Panc1 (cell line): ENCODE results near the gene RDH13. TPM values are rescaled to one million over a fixed set of nuclear protein-coding genes. Genes with fewer than 3 reads are reported as not detected.

Experiments
- ATAC-seq: fragments of 200-7000 bp; cut with Tn5 transposase; 2 replicates; pipeline ENCODE4 v1.9.1; 2020; ENCODE audit warnings: mild to moderate bottlenecking, moderate library complexity
- BruUV-seq: library from RNA; stranded (reverse); fragments of 400-500 nt; replicated peaks from 2 replicates; lab custom pipeline; 2021; lab: Mats Ljungman, UMichigan
- CTCF ChIA-PET: fragments of 300-600 bp; sonication (Branson Sonifier 250); formaldehyde crosslinking; loops from one replicate; lab custom pipeline; 2022; ENCODE audit warnings: antibody characterized with exemption; lab: Charles Lee
- POLR2A ChIA-PET: fragments of 300-600 bp; sonication (Branson Sonifier 250); formaldehyde crosslinking; loops from one replicate; lab custom pipeline; 2022; ENCODE audit warnings: antibody characterized with exemption; lab: Charles Lee
- DNase-seq: peaks from one replicate; pipeline ENCODE4 v3.0.0-alpha.2; 2010; ENCODE audit warnings: low read depth, low spot score
- H3K27ac ChIP-seq: 2 replicates; pipeline ENCODE4 v1.5.1; 2011; ENCODE audit warnings: mild to moderate bottlenecking, low read length, inconsistent platforms
- H3K27me3 ChIP-seq: fragments of 200-500 bp; sonication (Bioruptor generic); 2 replicates; pipeline ENCODE4 v1.6.0; 2014; ENCODE audit warnings: low read length, inconsistent platforms; ENCODE audit not compliant: control insufficient read depth, insufficient read depth
- H3K36me3 ChIP-seq: fragments of 200-500 bp; sonication (Bioruptor generic); 2 replicates; pipeline ENCODE4 v1.5.1; 2014; ENCODE audit warnings: inconsistent platforms, mild to moderate bottlenecking, low read length, moderate library complexity; ENCODE audit not compliant: control insufficient read depth, insufficient read depth
- H3K4me1 ChIP-seq: 2 replicates; pipeline ENCODE4 v1.5.1; 2011; ENCODE audit warnings: inconsistent platforms, mild to moderate bottlenecking, low read length, moderate library complexity; ENCODE audit not compliant: control insufficient read depth, insufficient read depth
- H3K4me3 ChIP-seq, 2 experiments: 2 replicates each; pipeline ENCODE4 v1.5.1; 2011 to 2012; ENCODE audit warnings: low read depth in 2 of 2, low read length in 2 of 2, mild to moderate bottlenecking in 2 of 2, inconsistent platforms in 1 of 2, moderate library complexity in 1 of 2
- H3K9me3 ChIP-seq: fragments of 200-500 bp; sonication (Bioruptor generic); 2 replicates; pipeline ENCODE4 v1.5.1; 2014; ENCODE audit warnings: low read depth, mild to moderate bottlenecking, inconsistent platforms, low read length, moderate library complexity; ENCODE audit not compliant: control insufficient read depth, insufficient read depth
- CTCF ChIP-seq: fragments of 450-650 bp; IDR thresholded peaks from 2 replicates; pipeline ENCODE4 v1.5.1; 2017; ENCODE audit warnings: mild to moderate bottlenecking
- POLR2AphosphoS5 ChIP-seq: IDR thresholded peaks from 2 replicates; pipeline ENCODE4 v1.6.1; 2012; ENCODE audit warnings: mild to moderate bottlenecking, low read depth, low read length, moderate library complexity
- REST ChIP-seq, 2 experiments: IDR thresholded peaks; 2 replicates each; pipeline ENCODE4 v1.6.1; 2011 to 2012; ENCODE audit warnings: low read depth in 2 of 2, control low read depth in 1 of 2, low read length in 1 of 2, mild to moderate bottlenecking in 1 of 2, moderate library complexity in 1 of 2; ENCODE audit not compliant: insufficient read depth in 1 of 2
- SIN3A ChIP-seq: IDR thresholded peaks from 2 replicates; pipeline ENCODE4 v1.6.1; 2012; ENCODE audit warnings: low read depth, mild to moderate bottlenecking, low read length, moderate library complexity, borderline replicate concordance; ENCODE audit not compliant: insufficient read depth
- TCF7L2 ChIP-seq: IDR thresholded peaks from 2 replicates; pipeline ENCODE4 v1.6.1; 2011; ENCODE audit warnings: mild to moderate bottlenecking, low read depth, low read length, inconsistent platforms
- in situ Hi-C: cut with HindIII; loops from 2 replicates; pipeline ENCODE4 v1.10.0; 2016; ENCODE audit warnings: low sequenced_read_pairs, low pct_unique_long_range_greater_than_20kb
- intact Hi-C: fragments of 100-400 bp; cut with micrococcal nuclease; formaldehyde crosslinking; loops from one replicate; pipeline ENCODE4 v1.10.0; 2022; ENCODE audit not compliant: unreplicated experiment
- total RNA-seq: library from RNA; stranded (reverse); gene quantifications from one replicate; pipeline ENCODE4 v1.2.1, GENCODE V29; 2021; ENCODE audit not compliant: unreplicated experiment

RDH13 gene
- total RNA-seq, 1 experiment from 2014 or later: 37.8 TPM

GRCh38 chr19:55078996-55079395 lies 16.0 kb upstream of the RDH13 start:
- TF ChIP-seq SIN3A (no peak), POLR2AphosphoS5 (no peak), TCF7L2 (no peak), CTCF (no peak), REST (IDR thresholded peaks at IDR 0.05; ENCODE audit: insufficient read depth in 1 of 2, low read depth in 2 of 2, low read length in 1 of 2) (no peak)
- CTCF ChIA-PET: no interaction called here
- peaks cover 2% of the 10 kb centered on the region; the same call in 1 of the 2 replicates for H3K4me1 ChIP-seq
- in situ Hi-C loops (no loop called here), intact Hi-C loops (no loop called here)
- no peak overlapping the region for H3K4me3 ChIP-seq
- H3K27ac ChIP-seq: no peak overlapping the region
- no peaks in the 10 kb centered on the region for H3K27me3 ChIP-seq
- no peak for DNase-seq
- H3K9me3 ChIP-seq: no peaks in the 10 kb centered on the region
- H3K36me3 ChIP-seq: no peaks in the 10 kb centered on the region
- POLR2A ChIA-PET: no interaction called here
- ATAC-seq: no peak
- no TSS peak for BruUV-seq

- H3K4me3 ChIP-seq: no peak overlapping the region
- H3K27ac ChIP-seq: no peak overlapping the region
- TF ChIP-seq SIN3A: no peak
- no peak for TF ChIP-seq CTCF
- no peak for TF ChIP-seq TCF7L2
- no peak for TF ChIP-seq REST (IDR thresholded peaks at IDR 0.05; ENCODE audit: insufficient read depth in 1 of 2, low read depth in 2 of 2, low read length in 1 of 2)
- no peak for TF ChIP-seq POLR2AphosphoS5
- H3K9me3 ChIP-seq: no peaks in the 10 kb centered on the region
- in situ Hi-C loops: no loop called here
- no peak for DNase-seq
- no peaks in the 10 kb centered on the region for H3K27me3 ChIP-seq
- intact Hi-C loops: no loop called here
- ATAC-seq: no peak
- BruUV-seq: no TSS peak
- peaks cover 2% of the 10 kb centered on the region; the same call in 1 of the 2 replicates for H3K4me1 ChIP-seq
- H3K36me3 ChIP-seq: no peaks in the 10 kb centered on the region
- ChIA-PET POLR2A (interaction anchor here (0.6 kb wide), 1 partner anchor 114 kb away, joined by 3 read pairs; no protein-coding TSS in a partner anchor), CTCF (no interaction called here)
These were observed 14.2 kb upstream of the RDH13 start for GRCh38 chr19:55077106-55077505.
